Sigmoid colon (tissue), 7 donors: Measurements from ENCODE around the gene GALNT13. TPM values are rescaled to one million over a fixed set of nuclear protein-coding genes. Genes with fewer than 3 reads are reported as not detected.

Experiments
- DNase-seq: peaks from one replicate; pipeline ENCODE4 v3.0.0-alpha.2; 2019
- H3K27ac ChIP-seq, 4 donors: fragments of 200-600 bp; sonication (generic); one replicate each; pipeline ENCODE4 v1.5.1; 2016 to 2019; ENCODE audit warnings: mild to moderate bottlenecking in 1 of 4
- H3K27me3 ChIP-seq, 3 donors: fragments of 200-600 bp; sonication (generic); one replicate each; pipeline ENCODE4 v1.5.1; 2019; ENCODE audit warnings: mild to moderate bottlenecking in 1 of 3
- H3K36me3 ChIP-seq, 4 donors: fragments of 200-600 bp; sonication (generic); one replicate each; pipeline ENCODE4 v1.5.1; 2016 to 2019
- H3K4me1 ChIP-seq, 4 donors: fragments of 200-600 bp; sonication (generic); one replicate each; pipeline ENCODE4 v1.5.1; 2017 to 2019
- H3K4me3 ChIP-seq, 4 donors: fragments of 200-600 bp; sonication (generic); one replicate each; pipeline ENCODE4 v1.5.1; 2017 to 2019; ENCODE audit warnings: mild to moderate bottlenecking in 2 of 4, moderate library complexity in 1 of 4
- H3K9me3 ChIP-seq, 4 donors: fragments of 200-600 bp in 3 of 4; sonication (generic) in 3 of 4; one replicate each; pipeline versions ENCODE4 v1.5.1 to v1.6.1; 2013 to 2019
- EP300 ChIP-seq, 4 donors: sonication (generic); formaldehyde crosslinking; IDR thresholded peaks; one replicate each; pipeline ENCODE4 v1.6.1; 2017; ENCODE audit warnings: antibody characterized with exemption in 4 of 4
- POLR2A ChIP-seq, 2 donors: fragments of 450-650 bp; IDR thresholded peaks; one replicate each; pipeline ENCODE4 v1.6.1; 2016; ENCODE audit warnings: antibody characterized with exemption in 2 of 2, mild to moderate bottlenecking in 2 of 2, moderate library complexity in 2 of 2
- POLR2AphosphoS5 ChIP-seq, 4 donors: sonication (generic); formaldehyde crosslinking; IDR thresholded peaks; one replicate each; pipeline ENCODE4 v1.6.1; 2017; ENCODE audit warnings: antibody characterized with exemption in 4 of 4
- WGBS, 2 donors: extraction: QIAGEN DNeasy Blood & Tissue Kit; methylation state at CpG; one replicate each; pipeline ENCODE4 v1.1.7; 2013; 5-methylcytosine and 5-hydroxymethylcytosine counted together
- intact Hi-C: fragments of 100-400 bp; cut with DNase I; formaldehyde crosslinking; loops from one replicate; pipeline ENCODE4 v1.15.1; 2023
- polyA plus RNA-seq, 3 donors: library from polyadenylated mRNA; stranded (reverse); fragments of 200-250 nt; gene quantifications; one replicate each; pipeline ENCODE4 v1.2.3, GENCODE V29; 2013
- total RNA-seq, 4 donors: library from RNA; depleted of rRNA; stranded (reverse); fragments of >200 nt; gene quantifications; one replicate each; pipeline ENCODE4 v1.1.0, GENCODE V29; 2016
- TF ChIP-seq, protein P1 (sequence below), 4 experiments: fragments of 450-650 bp in 3 of 4; fragments of 200-600 bp in 1 of 4; IDR thresholded peaks; one replicate each; pipeline ENCODE4 v1.5.1; 2016 to 2019; ENCODE audit warnings: antibody characterized with exemption in 4 of 4, mild to moderate bottlenecking in 3 of 4, moderate library complexity in 2 of 4
- donor health status: healthy with polysubstance abuse.
- donor health status: Bipolar disorder and iron deficiency.
- donor health status: healthy.

GALNT13 gene
- total and polyA plus RNA-seq, 7 donors, result under 0.01 to 2.5 (median 0.82) TPM; not detected in 1

DNA sequence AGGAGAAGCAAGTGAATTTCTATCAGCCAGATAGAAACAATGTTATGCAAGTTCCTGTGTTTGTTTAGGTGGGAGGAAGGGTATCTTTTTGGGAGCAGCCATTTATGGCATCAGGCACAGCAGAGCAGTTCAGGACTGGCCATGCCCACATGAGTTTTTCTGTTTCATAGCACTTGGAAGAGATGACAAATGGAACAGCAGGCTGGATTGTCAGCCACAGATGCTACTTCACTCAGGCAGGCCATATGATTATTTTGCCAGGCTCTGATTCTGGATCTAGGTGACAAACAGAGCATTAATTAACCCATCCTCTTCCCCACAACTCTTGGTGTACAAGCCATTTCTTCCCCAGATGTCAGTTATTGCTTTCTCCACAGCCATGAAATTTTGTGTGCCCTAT, 63.8 kb downstream of the GALNT13 start:
- H3K4me1 ChIP-seq, result no peaks in the 10 kb centered on the region
- no peak overlapping the region for H3K27ac ChIP-seq
- H3K27me3 ChIP-seq, result no peaks in the 10 kb centered on the region
- intact Hi-C loops, result no loop called here
- no peak for TF ChIP-seq POLR2A (IDR thresholded peaks at IDR 0.05)
- no peak for TF ChIP-seq POLR2AphosphoS5 (IDR thresholded peaks at IDR 0.05)
- TF ChIP-seq, protein P1, sequence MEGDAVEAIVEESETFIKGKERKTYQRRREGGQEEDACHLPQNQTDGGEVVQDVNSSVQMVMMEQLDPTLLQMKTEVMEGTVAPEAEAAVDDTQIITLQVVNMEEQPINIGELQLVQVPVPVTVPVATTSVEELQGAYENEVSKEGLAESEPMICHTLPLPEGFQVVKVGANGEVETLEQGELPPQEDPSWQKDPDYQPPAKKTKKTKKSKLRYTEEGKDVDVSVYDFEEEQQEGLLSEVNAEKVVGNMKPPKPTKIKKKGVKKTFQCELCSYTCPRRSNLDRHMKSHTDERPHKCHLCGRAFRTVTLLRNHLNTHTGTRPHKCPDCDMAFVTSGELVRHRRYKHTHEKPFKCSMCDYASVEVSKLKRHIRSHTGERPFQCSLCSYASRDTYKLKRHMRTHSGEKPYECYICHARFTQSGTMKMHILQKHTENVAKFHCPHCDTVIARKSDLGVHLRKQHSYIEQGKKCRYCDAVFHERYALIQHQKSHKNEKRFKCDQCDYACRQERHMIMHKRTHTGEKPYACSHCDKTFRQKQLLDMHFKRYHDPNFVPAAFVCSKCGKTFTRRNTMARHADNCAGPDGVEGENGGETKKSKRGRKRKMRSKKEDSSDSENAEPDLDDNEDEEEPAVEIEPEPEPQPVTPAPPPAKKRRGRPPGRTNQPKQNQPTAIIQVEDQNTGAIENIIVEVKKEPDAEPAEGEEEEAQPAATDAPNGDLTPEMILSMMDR (IDR thresholded peaks at IDR 0.05), result no peak
- TF ChIP-seq EP300 (IDR thresholded peaks at IDR 0.05), result no peak
- no peaks in the 10 kb centered on the region for H3K9me3 ChIP-seq
- DNase-seq, result no peak
- no peaks in the 10 kb centered on the region for H3K36me3 ChIP-seq
- H3K4me3 ChIP-seq, result no peak overlapping the region

DNA sequence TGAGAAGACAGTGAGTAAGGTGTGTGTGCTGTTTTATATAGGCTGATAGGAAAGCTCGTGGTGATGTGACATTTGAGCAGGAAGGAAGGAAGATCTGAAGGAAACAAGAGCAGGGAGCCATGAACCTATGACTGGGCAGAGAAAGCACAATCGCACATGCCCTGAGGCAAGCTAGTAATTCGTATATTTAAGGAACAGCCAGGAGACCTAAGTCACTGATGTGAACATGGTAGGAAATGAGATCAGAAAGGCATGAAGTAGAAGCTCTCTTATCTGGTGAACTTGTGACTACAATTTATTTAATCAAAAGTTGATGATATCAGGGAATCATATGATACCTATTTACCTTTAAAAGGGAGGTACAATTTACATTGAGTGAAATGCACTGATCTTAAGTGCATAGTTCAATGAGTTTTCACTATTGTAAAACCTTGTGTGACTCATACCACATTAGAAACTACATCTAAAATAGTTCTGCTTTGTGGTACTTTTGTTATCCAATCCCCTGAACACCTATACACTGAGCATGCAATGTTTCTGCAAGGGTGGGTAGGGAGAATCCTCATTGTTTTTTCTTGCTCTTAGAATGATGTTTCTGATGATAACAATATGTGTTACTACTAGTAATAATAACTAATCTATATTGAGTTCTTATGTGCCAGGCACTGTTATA, 67.5 kb downstream of the GALNT13 start:
- DNase-seq, result no peak
- Histone ChIP-seq H3K27me3 (no peaks in the 10 kb centered on the region), H3K9me3 (no peaks in the 10 kb centered on the region), H3K4me3 (no peak overlapping the region), H3K36me3 (no peaks in the 10 kb centered on the region), H3K27ac (no peak overlapping the region), H3K4me1 (peaks cover 0 to 6% (median 0%) of the 10 kb centered on the region in 4 donors)
- TF ChIP-seq POLR2AphosphoS5 (IDR thresholded peaks at IDR 0.05) (no peak), POLR2A (IDR thresholded peaks at IDR 0.05) (no peak), EP300 (IDR thresholded peaks at IDR 0.05) (no peak)
- TF ChIP-seq, protein P1 (IDR thresholded peaks at IDR 0.05), result no peak
- intact Hi-C loops, result no loop called here
- WGBS, 2 donors, result 67 to 73% methylated on average over 3 of the region's 3 CpGs

DNA sequence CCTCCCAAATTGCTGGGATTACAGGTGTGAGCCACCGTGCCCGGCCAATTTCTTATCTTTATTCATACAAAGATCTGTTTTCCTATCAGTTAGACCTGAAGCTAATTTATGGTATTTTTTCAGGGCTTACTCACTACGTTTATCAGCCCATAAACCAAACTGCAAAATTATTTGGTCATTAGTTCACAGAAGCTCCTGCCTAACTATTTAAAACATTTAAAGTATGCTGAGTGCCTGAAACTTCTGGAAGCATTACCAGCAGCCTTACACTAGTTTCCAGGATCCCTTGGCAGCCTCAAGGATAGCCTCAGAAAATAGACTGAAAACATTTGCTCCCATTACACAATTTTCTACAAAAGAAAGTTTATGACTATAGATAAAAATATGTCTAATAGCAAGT, 68.8 kb downstream of the GALNT13 start:
- Histone ChIP-seq H3K4me3 (no peak overlapping the region), H3K27me3 (no peaks in the 10 kb centered on the region), H3K4me1 (peaks cover 0 to 6% (median 0%) of the 10 kb centered on the region in 4 donors), H3K27ac (no peak overlapping the region), H3K9me3 (no peaks in the 10 kb centered on the region), H3K36me3 (no peaks in the 10 kb centered on the region)
- TF ChIP-seq EP300 (IDR thresholded peaks at IDR 0.05) (no peak), POLR2A (IDR thresholded peaks at IDR 0.05) (no peak), POLR2AphosphoS5 (IDR thresholded peaks at IDR 0.05) (no peak)
- TF ChIP-seq, protein P1 (IDR thresholded peaks at IDR 0.05), result no peak
- WGBS, 2 donors, result 43 to 58% methylated on average over 3 of the region's 3 CpGs
- no peak for DNase-seq
- intact Hi-C loops, result no loop called here

DNA sequence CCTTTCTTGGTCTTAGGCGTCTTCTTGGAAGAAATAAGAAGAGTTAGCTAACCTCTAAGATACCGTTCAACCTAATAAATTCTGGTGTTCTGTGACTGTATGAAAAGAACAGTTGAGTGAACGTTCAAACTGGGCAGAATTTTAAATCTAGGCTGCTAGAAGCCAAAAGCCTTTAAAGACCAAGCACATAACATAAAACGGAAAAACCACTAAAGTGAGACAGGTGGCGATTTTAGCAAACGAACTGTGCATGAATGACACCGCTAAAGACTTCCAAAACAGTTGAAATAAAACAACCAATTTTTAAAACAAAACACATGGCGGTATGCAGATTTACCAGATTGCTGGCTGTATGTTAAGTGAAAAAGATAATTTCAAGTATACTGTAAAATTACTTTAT, 73.1 kb downstream of the GALNT13 start:
- DNase-seq, result no peak
- H3K27me3 ChIP-seq, result no peaks in the 10 kb centered on the region
- H3K36me3 ChIP-seq, result no peaks in the 10 kb centered on the region
- 85 to 86% methylated on average over 8 of the region's 8 CpGs for WGBS, 2 donors
- TF ChIP-seq POLR2AphosphoS5 (IDR thresholded peaks at IDR 0.05), result no peak
- TF ChIP-seq POLR2A (IDR thresholded peaks at IDR 0.05), result no peak
- no peak for TF ChIP-seq EP300 (IDR thresholded peaks at IDR 0.05)
- TF ChIP-seq, protein P1 (IDR thresholded peaks at IDR 0.05), result no peak
- no peaks in the 10 kb centered on the region for H3K9me3 ChIP-seq
- H3K27ac ChIP-seq, result no peak overlapping the region
- H3K4me3 ChIP-seq, result no peak overlapping the region
- peaks cover 0 to 6% (median 0%) of the 10 kb centered on the region in 4 donors for H3K4me1 ChIP-seq
- intact Hi-C loops, result no loop called here

DNA sequence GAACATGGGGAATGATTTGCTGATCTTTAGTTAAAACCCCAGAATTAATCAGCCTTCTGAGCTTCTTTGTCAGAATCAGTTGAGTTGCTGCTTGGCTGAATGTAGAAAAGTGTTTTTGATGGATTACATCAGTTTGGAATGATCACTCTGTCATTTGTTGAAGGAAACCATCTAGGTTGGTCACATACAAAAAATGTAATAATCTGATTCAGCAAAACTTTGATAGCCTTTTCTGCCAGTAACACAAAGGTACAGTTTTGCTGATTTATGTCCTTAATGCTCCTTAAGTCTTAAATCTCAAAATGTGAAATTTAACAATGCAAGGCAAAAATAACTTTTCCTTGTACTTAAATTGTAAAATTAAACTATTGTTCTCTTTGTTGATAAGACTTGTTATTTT, 74.3 kb downstream of the GALNT13 start:
- DNase-seq, result no peak
- intact Hi-C loops, result no loop called here
- no peak for TF ChIP-seq EP300 (IDR thresholded peaks at IDR 0.05)
- TF ChIP-seq POLR2AphosphoS5 (IDR thresholded peaks at IDR 0.05), result no peak
- TF ChIP-seq POLR2A (IDR thresholded peaks at IDR 0.05), result no peak
- TF ChIP-seq, protein P1 (IDR thresholded peaks at IDR 0.05), result no peak
- H3K27me3 ChIP-seq, result no peaks in the 10 kb centered on the region
- H3K36me3 ChIP-seq, result no peaks in the 10 kb centered on the region
- H3K4me3 ChIP-seq, result no peak overlapping the region
- peaks cover 0 to 3% (median 0%) of the 10 kb centered on the region in 4 donors for H3K4me1 ChIP-seq
- H3K9me3 ChIP-seq, result no peaks in the 10 kb centered on the region
- no peak overlapping the region for H3K27ac ChIP-seq
